SK-MEL-5 (cell line): Measurements from ENCODE around the gene FAM131A. TPM values are rescaled to one million over a fixed set of nuclear protein-coding genes. Genes with fewer than 3 reads are reported as not detected.

ENCODE experiments used
- DNase-seq: peaks from one replicate; pipeline ENCODE4 v3.0.0-alpha.2; 2016; ENCODE audit warnings: low read depth, low spot score
- in situ Hi-C: cut with HindIII; loops from 2 replicates; pipeline ENCODE4 v1.10.0; 2016; ENCODE audit warnings: low sequenced_read_pairs, high pct_unique_total_duplicates, low pct_unique_long_range_greater_than_20kb
- small RNA-seq, 2 experiments: library from RNA; depleted of rRNA; stranded (forward); fragments of <200 nt; gene quantifications; one replicate each; pipeline ENCODE3, GENCODE V24; 2014
- total RNA-seq: library from RNA; depleted of rRNA; stranded (reverse); fragments of >200 nt; shearing (Covaris generic); gene quantifications from 2 replicates; pipeline ENCODE4 v1.2.3, GENCODE V29; 2014; rRNA removed

FAM131A gene
- total RNA-seq, 1 experiment from 2014 or later, result 19.5 TPM

GRCh38 chr3:184395320-184395660 is 57.9 kb downstream of the FAM131A start:
- no peak for DNase-seq
- in situ Hi-C loops, result no loop called here

Small RNA genes lying within 50 kb of the gene (small RNA-seq; reads per million reads assigned to genes)
- 29.4 to 600 reads per million in 2 experiments for gene SNORD66

Other genes with a start within 250 kb of the FAM131A start
- gene HTR3E, start 240.5 kb upstream of the FAM131A start, total RNA-seq, result not detected in 2 replicates
- 62.6 and 66.4 TPM in 2 replicates for gene EIF2B5, start 202.2 kb upstream of the FAM131A start, total RNA-seq
- 29.1 and 32.0 TPM in 2 replicates for gene DVL3, start 182.2 kb upstream of the FAM131A start, total RNA-seq
- gene AP2M1, start 162.7 kb upstream of the FAM131A start, total RNA-seq, result 353 and 355 TPM in 2 replicates
- gene ABCF3, start 151.4 kb upstream of the FAM131A start, total RNA-seq, result 24.7 and 32.2 TPM in 2 replicates
- gene VWA5B2, start 108.0 kb upstream of the FAM131A start, total RNA-seq, result not detected in 2 replicates
- 96.6 and 100 TPM in 2 replicates for gene ALG3, start 88.6 kb upstream of the FAM131A start, total RNA-seq
- 16.0 and 16.5 TPM in 2 replicates for gene EEF1AKMT4, start 87.9 kb upstream of the FAM131A start, total RNA-seq
- 0.35 and 0.77 TPM in 2 replicates for gene CAMK2N2, start 76.0 kb upstream of the FAM131A start, total RNA-seq
- not detected in 2 replicates for gene ECE2, start 61.6 kb upstream of the FAM131A start, total RNA-seq
- 423 and 430 TPM in 2 replicates for gene PSMD2, start 38.4 kb upstream of the FAM131A start, total RNA-seq
- 211 and 237 TPM in 2 replicates for gene EIF4G1, start 23.0 kb upstream of the FAM131A start, total RNA-seq
- gene CLCN2, start 24.0 kb downstream of the FAM131A start, total RNA-seq, result 5.7 and 5.9 TPM in 2 replicates
- gene POLR2H, start 24.1 kb downstream of the FAM131A start, total RNA-seq, result 131 and 144 TPM in 2 replicates
- 1.1 TPM in 1 of 2 replicates, not detected in the other for gene THPO, start 40.6 kb downstream of the FAM131A start, total RNA-seq
- gene CHRD, start 42.5 kb downstream of the FAM131A start, total RNA-seq, result 2.8 and 2.9 TPM in 2 replicates
- gene EPHB3, start 224.2 kb downstream of the FAM131A start, total RNA-seq, result 0.37 and 0.67 TPM in 2 replicates